Prostate gland (tissue), 2 donors: ENCODE data around the gene CD209.

Experiments used
- POLR2A ChIP-seq: fragments of 450-650 bp; IDR thresholded peaks from one replicate; pipeline ENCODE4 v1.6.1; 2016; ENCODE audit warnings: antibody characterized with exemption, mild to moderate bottlenecking
- TF ChIP-seq, protein P1 (sequence below), 4 experiments: fragments of 200-600 bp in 2 of 4; fragments of 450-650 bp in 2 of 4; sonication (generic) in 2 of 4; IDR thresholded peaks; 1 replicate in 3 of 4; 2 replicates in 1 of 4; pipeline ENCODE4 v1.5.1; 2016 to 2019; ENCODE audit warnings: antibody characterized with exemption in 4 of 4, mild to moderate bottlenecking in 2 of 4, moderate library complexity in 2 of 4

DNA sequence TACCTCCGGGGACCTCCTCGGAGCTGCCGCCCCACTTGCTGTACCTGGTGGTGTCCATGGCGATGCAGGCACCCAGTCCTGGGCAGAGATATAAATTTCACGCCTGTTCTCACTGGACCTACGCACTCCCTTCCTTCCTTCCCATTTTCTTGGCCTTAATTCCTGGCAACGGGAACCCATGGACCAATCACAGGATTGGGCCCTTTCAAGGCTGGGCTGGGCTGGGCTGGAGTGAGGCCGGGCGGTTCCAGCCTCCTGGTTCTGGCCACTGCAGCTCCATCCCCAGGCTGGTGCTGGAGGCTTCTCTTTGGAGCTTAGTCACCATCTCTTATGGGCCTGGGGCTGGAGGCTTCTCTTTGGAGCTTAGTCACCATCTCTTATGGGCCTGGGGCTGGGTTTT lies 15.3 kb downstream of the CD209 start, which contains the start of gene CLEC4G:
- TF ChIP-seq, protein P1, sequence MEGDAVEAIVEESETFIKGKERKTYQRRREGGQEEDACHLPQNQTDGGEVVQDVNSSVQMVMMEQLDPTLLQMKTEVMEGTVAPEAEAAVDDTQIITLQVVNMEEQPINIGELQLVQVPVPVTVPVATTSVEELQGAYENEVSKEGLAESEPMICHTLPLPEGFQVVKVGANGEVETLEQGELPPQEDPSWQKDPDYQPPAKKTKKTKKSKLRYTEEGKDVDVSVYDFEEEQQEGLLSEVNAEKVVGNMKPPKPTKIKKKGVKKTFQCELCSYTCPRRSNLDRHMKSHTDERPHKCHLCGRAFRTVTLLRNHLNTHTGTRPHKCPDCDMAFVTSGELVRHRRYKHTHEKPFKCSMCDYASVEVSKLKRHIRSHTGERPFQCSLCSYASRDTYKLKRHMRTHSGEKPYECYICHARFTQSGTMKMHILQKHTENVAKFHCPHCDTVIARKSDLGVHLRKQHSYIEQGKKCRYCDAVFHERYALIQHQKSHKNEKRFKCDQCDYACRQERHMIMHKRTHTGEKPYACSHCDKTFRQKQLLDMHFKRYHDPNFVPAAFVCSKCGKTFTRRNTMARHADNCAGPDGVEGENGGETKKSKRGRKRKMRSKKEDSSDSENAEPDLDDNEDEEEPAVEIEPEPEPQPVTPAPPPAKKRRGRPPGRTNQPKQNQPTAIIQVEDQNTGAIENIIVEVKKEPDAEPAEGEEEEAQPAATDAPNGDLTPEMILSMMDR (IDR thresholded peaks at IDR 0.05): no peak
- TF ChIP-seq POLR2A: no peak
